PFSK-1 (cell line): ENCODE results near the gene LAMC1.

ENCODE experiments used
- FOXP2 ChIP-seq: optimal IDR thresholded peaks from 2 replicates; pipeline ENCODE3; 2011; ENCODE audit warnings: borderline replicate concordance, control low read depth, inconsistent platforms; ENCODE audit not compliant: insufficient read depth; ENCODE audit errors: extremely low read length, extremely low read depth
- POLR2AphosphoS5 ChIP-seq: IDR thresholded peaks from 2 replicates; pipeline ENCODE4 v1.6.1; 2012; ENCODE audit warnings: low read depth, mild to moderate bottlenecking, control low read depth, low read length, moderate library complexity
- REST ChIP-seq, 2 experiments: IDR thresholded peaks; 2 replicates each; pipeline versions ENCODE4 v1.6.1 to v1.8.0; 2011 to 2012; ENCODE audit warnings: low read depth in 2 of 2, low read length in 2 of 2, control low read depth in 1 of 2, inconsistent platforms in 1 of 2, mild to moderate bottlenecking in 1 of 2, moderate library complexity in 1 of 2; ENCODE audit not compliant: insufficient read depth in 1 of 2
- SIN3A ChIP-seq: IDR thresholded peaks from 2 replicates; pipeline ENCODE4 v1.6.1; 2012; ENCODE audit warnings: mild to moderate bottlenecking, low read length, moderate library complexity, borderline replicate concordance; ENCODE audit not compliant: insufficient read depth
- TAF1 ChIP-seq: IDR thresholded peaks from 2 replicates; pipeline ENCODE4 v1.6.1; 2012; ENCODE audit warnings: low read length, control low read depth, borderline replicate concordance; ENCODE audit not compliant: insufficient read depth

The LAMC1 gene

GRCh38 chr1:183106166-183106565, 82.9 kb downstream of the LAMC1 start:
- TF ChIP-seq SIN3A: no peak
- no peak for TF ChIP-seq FOXP2
- TF ChIP-seq REST (IDR thresholded peaks at IDR 0.05; ENCODE audit: insufficient read depth in 1 of 2, low read depth in 2 of 2, low read length in 2 of 2): no peak
- no peak for TF ChIP-seq TAF1
- no peak for TF ChIP-seq POLR2AphosphoS5

- TF ChIP-seq POLR2AphosphoS5 (no peak), SIN3A (no peak), TAF1 (no peak), REST (IDR thresholded peaks at IDR 0.05; ENCODE audit: insufficient read depth in 1 of 2, low read depth in 2 of 2, low read length in 2 of 2) (no peak), FOXP2 (no peak)
These were observed 83.5 kb downstream of the LAMC1 start for GRCh38 chr1:183106746-183107145.

- TF ChIP-seq POLR2AphosphoS5 (no peak), FOXP2 (no peak), SIN3A (no peak), TAF1 (no peak), REST (IDR thresholded peaks at IDR 0.05; ENCODE audit: insufficient read depth in 1 of 2, low read depth in 2 of 2, low read length in 2 of 2) (no peak)
These were observed 87.2 kb downstream of the LAMC1 start for GRCh38 chr1:183110326-183110880.

GRCh38 chr1:183114441-183114840, 91.2 kb downstream of the LAMC1 start:
- TF ChIP-seq SIN3A (no peak), POLR2AphosphoS5 (no peak), REST (IDR thresholded peaks at IDR 0.05; ENCODE audit: insufficient read depth in 1 of 2, low read depth in 2 of 2, low read length in 2 of 2) (no peak), TAF1 (no peak), FOXP2 (no peak)
